Loucy (cell line): Measurements from ENCODE around the gene RTEL1.

Experiments used
- H2AFZ ChIP-seq: fragments of 200-600 bp; sonication (generic); 2 replicates; pipeline ENCODE4 v1.6.0; 2016; ENCODE audit warnings: antibody characterized with exemption, mild to moderate bottlenecking, low read length, moderate library complexity
- H3F3A ChIP-seq: fragments of 200-600 bp; 2 replicates; pipeline ENCODE4 v1.6.0; 2016; ENCODE audit warnings: antibody characterized with exemption, low read depth, mild to moderate bottlenecking
- H3K27me3 ChIP-seq: fragments of 200-600 bp; sonication (generic); 2 replicates; pipeline ENCODE4 v1.6.1; 2014; ENCODE audit warnings: low read length, mild to moderate bottlenecking; ENCODE audit not compliant: insufficient read depth, poor library complexity, severe bottlenecking
- H3K36me3 ChIP-seq: fragments of 200-600 bp; sonication (generic); 2 replicates; pipeline ENCODE4 v1.6.1; 2016; ENCODE audit warnings: low read length; ENCODE audit not compliant: insufficient read depth
- H3K4me1 ChIP-seq: fragments of 200-600 bp; sonication (generic); 2 replicates; pipeline ENCODE4 v1.5.1; 2014; ENCODE audit warnings: low read length, mild to moderate bottlenecking; ENCODE audit not compliant: insufficient read depth, poor library complexity, severe bottlenecking
- H3K4me2 ChIP-seq: fragments of 200-600 bp; sonication (generic); 2 replicates; pipeline ENCODE4 v1.6.0; 2014; ENCODE audit warnings: antibody characterized with exemption, low read length, low read depth, mild to moderate bottlenecking; ENCODE audit not compliant: poor library complexity, severe bottlenecking
- H3K4me3 ChIP-seq: fragments of 200-600 bp; sonication (generic); 2 replicates; pipeline ENCODE4 v1.5.1; 2014; ENCODE audit warnings: low read length, mild to moderate bottlenecking, mixed read lengths; ENCODE audit not compliant: poor library complexity, severe bottlenecking
- H3K79me2 ChIP-seq: fragments of 200-600 bp; sonication (generic); 2 replicates; pipeline ENCODE4 v1.6.1; 2014; ENCODE audit warnings: low read length; ENCODE audit not compliant: insufficient read depth
- H3K9ac ChIP-seq: fragments of 200-600 bp; sonication (generic); 2 replicates; pipeline ENCODE4 v1.6.0; 2014; ENCODE audit warnings: mild to moderate bottlenecking, low read depth, low read length, moderate library complexity; ENCODE audit not compliant: poor library complexity, severe bottlenecking
- H3K9me2 ChIP-seq: fragments of 200-600 bp; sonication (generic); replicated peaks from 2 replicates; pipeline ENCODE4 v1.6.1; 2016; ENCODE audit warnings: low read depth, low read length, mixed read lengths
- H3K9me3 ChIP-seq: fragments of 200-600 bp; sonication (generic); 2 replicates; pipeline ENCODE4 v1.6.1; 2014; ENCODE audit warnings: mild to moderate bottlenecking, antibody characterized with exemption, low read length, low read depth; ENCODE audit not compliant: insufficient read depth
- H4K20me1 ChIP-seq: fragments of 200-600 bp; sonication (generic); 2 replicates; pipeline ENCODE4 v1.6.0; 2014; ENCODE audit warnings: antibody characterized with exemption, low read length, mild to moderate bottlenecking; ENCODE audit not compliant: insufficient read depth, poor library complexity, severe bottlenecking
- CTCF ChIP-seq: fragments of 200-600 bp; sonication (generic); conservative IDR thresholded peaks from 2 replicates; pipeline ENCODE4 v1.5.1; 2014; ENCODE audit warnings: mild to moderate bottlenecking, antibody characterized with exemption, low read length
- EZH2phosphoT487 ChIP-seq: fragments of 200-600 bp; IDR thresholded peaks from 2 replicates; pipeline ENCODE4 v1.6.1; 2018; ENCODE audit warnings: antibody characterized with exemption, mild to moderate bottlenecking, moderate library complexity, borderline replicate concordance

RTEL1 gene

GRCh38 chr20:63700199-63701050, 42.3 kb downstream of the RTEL1 start:
- Histone ChIP-seq H3K4me3 (no peak overlapping the region), H3F3A (no peaks in the 10 kb centered on the region), H3K9me3 (no peaks in the 10 kb centered on the region), H3K27me3 (no peaks in the 10 kb centered on the region), H2AFZ (no peak overlapping the region), H3K36me3 (peaks cover 10% of the 10 kb centered on the region; the same call in 1 of the 2 replicates), H3K9ac (no peak overlapping the region), H3K9me2 (no peaks in the 10 kb centered on the region), H3K4me2 (no peak overlapping the region), H3K4me1 (no peaks in the 10 kb centered on the region), H4K20me1 (peaks cover 2% of the 10 kb centered on the region), H3K79me2 (peaks cover 14% of the 10 kb centered on the region; the same call in 1 of the 2 replicates)
- TF ChIP-seq CTCF (no peak), EZH2phosphoT487 (no peak)

- peaks cover 13% of the 10 kb centered on the region; the same call in 1 of the 2 replicates for H3K36me3 ChIP-seq
- no peaks in the 10 kb centered on the region for H3K9me2 ChIP-seq
- H3K4me1 ChIP-seq = peaks cover 4% of the 10 kb centered on the region
- H3K4me2 ChIP-seq = no peak overlapping the region
- TF ChIP-seq CTCF (no peak), EZH2phosphoT487 (no peak)
- H4K20me1 ChIP-seq = peaks cover 7% of the 10 kb centered on the region
- H3K9ac ChIP-seq = no peak overlapping the region
- H3K79me2 ChIP-seq = peaks cover 19% of the 10 kb centered on the region
- H3K4me3 ChIP-seq = no peak overlapping the region
- no peaks in the 10 kb centered on the region for H3K27me3 ChIP-seq
- no peaks in the 10 kb centered on the region for H3K9me3 ChIP-seq
- H3F3A ChIP-seq = no peaks in the 10 kb centered on the region
- H2AFZ ChIP-seq = no peak overlapping the region
Measured at GRCh38 chr20:63701051-63701328, 42.9 kb downstream of the RTEL1 start.

- Histone ChIP-seq H3K36me3 (peaks cover 13% of the 10 kb centered on the region; the same call in 1 of the 2 replicates), H3K79me2 (peaks cover 24% of the 10 kb centered on the region), H2AFZ (no peak overlapping the region), H3K9me2 (no peaks in the 10 kb centered on the region), H4K20me1 (peaks cover 12% of the 10 kb centered on the region), H3K4me2 (no peak overlapping the region), H3K27me3 (no peaks in the 10 kb centered on the region), H3K9ac (no peak overlapping the region), H3K4me1 (peaks cover 8% of the 10 kb centered on the region), H3K4me3 (no peak overlapping the region), H3F3A (no peaks in the 10 kb centered on the region), H3K9me3 (no peaks in the 10 kb centered on the region)
- TF ChIP-seq CTCF = no peak
- no peak for TF ChIP-seq EZH2phosphoT487
Measured at GRCh38 chr20:63701329-63702035, 43.4 kb downstream of the RTEL1 start.
